ENCODE measurements around the gene RPS6KB2.
A peak's percentile ranks its signal among the peaks of the same experiment; 100 is the strongest.

GRCh38 chr11:67401495-67402191, 26.7 kb upstream of the RPS6KB2 start, which contains the start of gene PPP1CA:
- TF ChIP-seq EZH2 (IDR thresholded peaks at IDR 0.05; ENCODE audit: borderline replicate concordance, low read length) = no peak
- TF ChIP-seq CTCF (IDR thresholded peaks at IDR 0.05; ENCODE audit: low read length) = peak; percentile 3; the same call in 1 of the 2 replicates

Measured in OCI-LY1 (cell line).